Activated CD4-positive, alpha-beta memory T cell treated with anti-CD3 and anti-CD28 coated beads for 36 hours (primary cell): ENCODE results near the gene CRISP1. TPM values are rescaled to one million over a fixed set of nuclear protein-coding genes. Genes with fewer than 3 reads are reported as not detected.

Experiments
- total RNA-seq, 2 experiments: library from RNA; stranded (reverse); gene quantifications; one replicate each; pipeline ENCODE4 v1.2.3, GENCODE V29; 2021

The CRISP1 gene
- total RNA-seq, 2 experiments from 2014 or later = not detected

Other genes with a start within 250 kb of the CRISP1 start
- gene RHAG, start 229.7 kb downstream of the CRISP1 start, total RNA-seq = not detected
- gene CRISP2, start 153.0 kb downstream of the CRISP1 start, total RNA-seq = not detected
- gene CRISP3, start 122.1 kb downstream of the CRISP1 start, total RNA-seq = not detected
- gene PGK2, start 79.2 kb downstream of the CRISP1 start, total RNA-seq = not detected
- not detected for gene DEFB114, start 97.6 kb upstream of the CRISP1 start, total RNA-seq
- not detected for gene DEFB113, start 103.1 kb upstream of the CRISP1 start, total RNA-seq
- gene DEFB110, start 155.5 kb upstream of the CRISP1 start, total RNA-seq = not detected
- gene DEFB112, start 183.4 kb upstream of the CRISP1 start, total RNA-seq = not detected